IPS-15b (cell line): ENCODE measurements around the gene CD58.
"Not testable (repeated sequence)": the region's sequence is repeated elsewhere in the genome, so short reads cannot be mapped to it uniquely, and the experiment has no call there.

Experiments
- H3K27me3 ChIP-seq: one replicate; pipeline ENCODE4 v1.6.1; 2013; ENCODE audit warnings: low read length; ENCODE audit not compliant: control insufficient read depth, insufficient read depth
- H3K36me3 ChIP-seq: one replicate; pipeline ENCODE4 v1.6.1; 2013; ENCODE audit warnings: low read length; ENCODE audit not compliant: control insufficient read depth, insufficient read depth
- H3K4me1 ChIP-seq: one replicate; pipeline ENCODE4 v1.6.1; 2013; ENCODE audit warnings: mild to moderate bottlenecking, low read length; ENCODE audit not compliant: control insufficient read depth, insufficient read depth
- H3K4me3 ChIP-seq: one replicate; pipeline ENCODE4 v1.5.1; 2013; ENCODE audit warnings: low read depth, low read length
- H3K9ac ChIP-seq: one replicate; pipeline ENCODE4 v1.6.1; 2013; ENCODE audit warnings: low read depth, mild to moderate bottlenecking, low read length
- H3K9me3 ChIP-seq: one replicate; pipeline ENCODE4 v1.6.1; 2013; ENCODE audit warnings: mild to moderate bottlenecking, low read length; ENCODE audit not compliant: control insufficient read depth, insufficient read depth

Gene CD58

DNA sequence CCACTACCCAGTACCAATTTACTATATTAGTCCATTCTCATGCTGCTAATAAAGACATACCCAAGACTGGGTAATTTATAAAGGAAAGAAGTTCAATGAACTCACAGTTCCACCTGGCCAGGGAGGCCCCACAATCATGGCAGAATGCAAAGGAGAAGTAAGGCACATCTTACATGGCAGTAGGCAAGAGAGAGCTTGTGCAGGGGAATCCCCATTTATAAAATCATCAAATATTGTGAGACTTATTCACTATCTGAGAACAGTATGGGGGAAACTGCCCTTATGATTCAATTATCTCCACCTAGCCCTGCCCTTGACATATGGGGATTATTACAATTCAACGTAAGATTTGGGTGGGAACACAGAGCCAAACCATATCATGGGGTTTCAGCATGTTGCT is 6.4 kb downstream of the CD58 start:
- no peaks in the 10 kb centered on the region for H3K36me3 ChIP-seq
- no peaks in the 10 kb centered on the region for H3K4me1 ChIP-seq
- H3K27me3 ChIP-seq: peaks cover 1% of the 10 kb centered on the region
- no peak overlapping the region for H3K9ac ChIP-seq
- no peaks in the 10 kb centered on the region for H3K9me3 ChIP-seq
- no peak overlapping the region for H3K4me3 ChIP-seq

DNA sequence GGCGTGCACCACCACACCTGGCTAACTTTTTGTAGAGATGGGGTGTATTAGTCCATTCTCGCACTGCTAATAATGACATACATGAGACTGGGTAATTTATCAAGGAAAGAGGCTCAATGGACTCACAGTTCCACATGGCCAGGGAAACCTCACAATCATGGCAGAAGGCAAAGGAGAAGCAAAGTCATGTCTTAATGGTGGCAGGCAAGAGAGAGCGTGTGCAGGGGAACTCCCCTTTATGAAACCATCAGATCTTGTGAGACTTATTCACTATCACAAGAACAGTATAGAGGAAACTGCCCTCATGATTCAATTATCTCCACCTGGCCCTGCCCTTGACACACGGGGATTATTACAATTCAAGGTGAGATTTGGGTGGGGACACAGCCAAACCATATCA is 8.4 kb downstream of the CD58 start:
- H3K4me1 ChIP-seq, H3K9me3 ChIP-seq, H3K9ac ChIP-seq, H3K4me3 ChIP-seq, H3K27me3 ChIP-seq, H3K36me3 ChIP-seq: not testable (repeated sequence)

GRCh38 chr1:116561563-116561962 is 9.3 kb downstream of the CD58 start:
- Histone ChIP-seq H3K9me3 (no peaks in the 10 kb centered on the region), H3K27me3 (no peaks in the 10 kb centered on the region), H3K4me3 (no peak overlapping the region), H3K4me1 (no peaks in the 10 kb centered on the region), H3K36me3 (no peaks in the 10 kb centered on the region), H3K9ac (no peak overlapping the region)

GRCh38 chr1:116560704-116561490 is 9.9 kb downstream of the CD58 start:
- H3K4me3 ChIP-seq: no peak overlapping the region
- H3K4me1 ChIP-seq: no peaks in the 10 kb centered on the region
- no peaks in the 10 kb centered on the region for H3K9me3 ChIP-seq
- H3K36me3 ChIP-seq: no peaks in the 10 kb centered on the region
- H3K27me3 ChIP-seq: no peaks in the 10 kb centered on the region
- H3K9ac ChIP-seq: no peak overlapping the region

- Histone ChIP-seq H3K4me3 (no peak overlapping the region), H3K36me3 (no peaks in the 10 kb centered on the region), H3K9me3 (no peaks in the 10 kb centered on the region), H3K27me3 (no peaks in the 10 kb centered on the region), H3K4me1 (no peaks in the 10 kb centered on the region), H3K9ac (no peak overlapping the region)
These were observed 11.5 kb downstream of the CD58 start for GRCh38 chr1:116559304-116559761.

DNA sequence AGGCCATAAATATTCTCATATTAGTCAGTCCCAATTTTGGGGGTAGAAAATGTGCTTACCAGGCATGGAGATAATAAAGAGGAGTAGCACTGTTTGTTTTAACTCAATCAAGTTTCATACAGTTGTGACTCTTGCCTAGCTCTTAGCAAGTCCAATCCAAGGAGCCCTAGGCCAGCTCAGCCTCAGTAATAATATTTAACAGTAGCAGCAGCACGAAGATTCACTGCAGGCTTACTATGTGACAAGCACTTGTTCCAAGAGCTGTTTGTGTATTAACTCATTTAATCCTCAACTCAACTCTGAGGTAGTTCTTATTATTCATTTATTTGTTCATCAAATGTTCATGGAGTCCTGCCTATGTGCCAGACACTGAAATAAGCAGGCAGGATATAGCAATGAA is 12.3 kb downstream of the CD58 start:
- no peaks in the 10 kb centered on the region for H3K9me3 ChIP-seq
- peaks cover 3% of the 10 kb centered on the region for H3K4me1 ChIP-seq
- H3K36me3 ChIP-seq: no peaks in the 10 kb centered on the region
- H3K27me3 ChIP-seq: no peaks in the 10 kb centered on the region
- H3K4me3 ChIP-seq: no peak overlapping the region
- no peak overlapping the region for H3K9ac ChIP-seq

DNA sequence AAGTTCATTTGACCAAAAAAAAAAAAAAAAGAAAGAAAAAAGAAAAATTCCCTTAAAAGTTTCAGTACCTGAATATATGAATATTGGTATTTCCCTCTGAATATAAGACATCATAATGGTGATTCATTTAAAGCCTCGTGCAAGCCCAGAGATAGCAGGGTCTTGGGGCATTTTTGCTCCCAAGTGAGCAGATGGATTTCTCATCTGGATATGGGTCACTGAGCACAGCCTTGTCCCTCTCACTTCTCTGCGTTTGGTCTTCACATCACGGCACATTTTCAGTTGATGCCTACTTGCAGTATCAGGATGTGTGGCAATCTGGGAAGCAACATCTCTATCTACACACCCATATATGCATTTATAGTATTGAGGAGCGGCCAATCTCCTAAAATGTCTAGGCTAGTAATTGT is 12.7 kb downstream of the CD58 start:
- no peak overlapping the region for H3K9ac ChIP-seq
- no peak overlapping the region for H3K4me3 ChIP-seq
- H3K9me3 ChIP-seq: no peaks in the 10 kb centered on the region
- no peaks in the 10 kb centered on the region for H3K36me3 ChIP-seq
- no peaks in the 10 kb centered on the region for H3K27me3 ChIP-seq
- peaks cover 4% of the 10 kb centered on the region for H3K4me1 ChIP-seq

DNA sequence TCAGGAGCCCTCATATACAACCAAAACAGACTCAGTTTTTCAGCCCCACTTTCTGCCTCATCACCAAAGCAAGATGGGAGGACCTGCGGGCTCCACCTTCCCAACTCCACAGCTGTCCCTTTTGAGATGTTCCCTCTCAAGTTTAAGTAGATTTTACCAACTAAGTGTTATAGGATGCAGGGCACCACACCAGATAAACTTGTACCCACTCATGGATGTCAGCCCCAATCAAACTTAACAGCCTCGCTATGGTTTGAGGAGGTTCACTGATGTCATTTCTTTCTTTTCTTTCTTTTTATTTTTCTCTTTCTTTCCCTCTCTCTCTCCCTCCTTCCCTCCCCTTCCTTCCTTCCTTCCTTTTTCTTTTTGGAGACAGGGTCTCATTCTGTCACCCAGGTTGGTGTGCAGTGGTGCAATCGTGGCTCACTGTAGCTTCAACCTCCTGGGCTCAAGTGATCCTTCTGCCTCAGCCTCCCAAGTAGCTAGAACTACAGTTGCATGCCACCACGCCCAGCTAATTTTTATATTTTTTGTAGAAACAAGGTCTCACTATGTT is 13.4 kb downstream of the CD58 start:
- Histone ChIP-seq H3K9ac (no peak overlapping the region), H3K27me3 (no peaks in the 10 kb centered on the region), H3K9me3 (no peaks in the 10 kb centered on the region), H3K4me1 (peaks cover 4% of the 10 kb centered on the region), H3K4me3 (no peak overlapping the region), H3K36me3 (no peaks in the 10 kb centered on the region)

GRCh38 chr1:116556289-116557006 is 14.4 kb downstream of the CD58 start:
- H3K4me3 ChIP-seq: no peak overlapping the region
- H3K27me3 ChIP-seq: no peaks in the 10 kb centered on the region
- H3K36me3 ChIP-seq: no peaks in the 10 kb centered on the region
- peaks cover 4% of the 10 kb centered on the region for H3K4me1 ChIP-seq
- no peaks in the 10 kb centered on the region for H3K9me3 ChIP-seq
- H3K9ac ChIP-seq: no peak overlapping the region

GRCh38 chr1:116554924-116555323 is 15.9 kb downstream of the CD58 start:
- Histone ChIP-seq H3K9me3 (no peaks in the 10 kb centered on the region), H3K27me3 (no peaks in the 10 kb centered on the region), H3K36me3 (no peaks in the 10 kb centered on the region), H3K9ac (no peak overlapping the region), H3K4me1 (peaks cover 4% of the 10 kb centered on the region), H3K4me3 (no peak overlapping the region)

- H3K9ac ChIP-seq: no peak overlapping the region
- H3K4me1 ChIP-seq: peaks cover 4% of the 10 kb centered on the region
- no peak overlapping the region for H3K4me3 ChIP-seq
- no peaks in the 10 kb centered on the region for H3K36me3 ChIP-seq
- H3K27me3 ChIP-seq: no peaks in the 10 kb centered on the region
- H3K9me3 ChIP-seq: no peaks in the 10 kb centered on the region
These were observed 17.3 kb downstream of the CD58 start for GRCh38 chr1:116553386-116554115.
